CD4-positive, alpha-beta T cell treated with Interleukin-4 for 4 hours (primary cell): ENCODE measurements around the gene RASAL2.

ENCODE experiments used
- DNase-seq: peaks from one replicate; pipeline ENCODE4 v3.0.0-alpha.2; 2020

Gene RASAL2

DNA sequence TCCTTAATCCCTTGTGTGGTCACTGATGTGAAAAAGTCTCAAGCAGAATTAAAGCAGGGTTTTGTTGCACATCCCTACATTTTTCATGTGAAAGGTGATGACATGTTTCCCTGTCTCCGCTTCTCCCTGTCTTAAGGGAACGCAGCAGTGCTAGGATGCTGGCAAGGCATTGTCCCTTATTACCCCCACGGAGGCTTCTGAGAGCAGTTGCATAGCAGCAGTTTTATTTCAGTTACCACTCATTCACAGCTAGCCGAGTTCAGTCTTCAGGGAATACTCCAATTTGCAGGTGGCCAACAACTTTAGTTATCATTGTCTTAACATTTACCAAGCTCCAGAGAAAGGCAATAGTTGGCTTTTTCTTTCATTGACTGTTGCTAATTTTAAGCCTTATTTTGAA, 313.8 kb downstream of the RASAL2 start:
- no peak for DNase-seq

DNA sequence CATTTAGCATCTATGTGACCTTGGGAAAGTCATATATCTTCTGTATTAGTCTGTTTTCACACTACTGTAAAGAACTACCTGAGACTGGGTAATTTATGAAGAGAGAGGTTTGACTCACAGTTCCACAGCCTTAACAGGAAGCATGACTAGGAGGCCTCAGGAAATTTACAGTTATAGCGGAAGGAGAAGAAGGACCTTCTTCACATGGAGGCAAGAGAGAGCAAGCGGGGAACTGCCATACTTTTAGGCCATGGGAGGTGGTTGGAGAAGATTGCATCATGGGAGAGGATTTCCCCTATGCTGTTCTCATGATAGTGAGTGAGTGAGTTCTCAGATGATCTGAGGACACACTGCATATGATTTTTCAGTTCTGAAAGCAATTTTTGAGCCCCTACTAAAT, 315.0 kb downstream of the RASAL2 start:
- no peak for DNase-seq

DNA sequence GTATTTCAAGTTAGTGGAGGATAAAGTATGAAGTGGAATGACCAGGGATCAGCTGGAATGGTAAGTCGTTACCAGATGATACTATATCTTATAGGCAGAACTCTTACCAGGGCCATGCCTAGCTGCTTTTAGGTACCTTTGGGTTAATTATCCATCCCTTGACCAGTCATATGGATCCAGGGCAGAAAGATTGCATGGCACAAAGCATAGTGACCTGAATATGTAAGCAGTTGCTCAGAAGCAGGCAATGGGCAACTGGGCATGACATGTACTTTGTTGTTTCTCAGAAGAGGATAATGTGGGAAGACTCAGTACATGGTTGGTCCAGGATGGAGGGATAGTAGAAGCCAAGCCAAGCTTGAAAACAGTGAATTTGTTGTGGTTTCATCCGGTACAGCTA, 315.6 kb downstream of the RASAL2 start:
- DNase-seq: no peak

DNA sequence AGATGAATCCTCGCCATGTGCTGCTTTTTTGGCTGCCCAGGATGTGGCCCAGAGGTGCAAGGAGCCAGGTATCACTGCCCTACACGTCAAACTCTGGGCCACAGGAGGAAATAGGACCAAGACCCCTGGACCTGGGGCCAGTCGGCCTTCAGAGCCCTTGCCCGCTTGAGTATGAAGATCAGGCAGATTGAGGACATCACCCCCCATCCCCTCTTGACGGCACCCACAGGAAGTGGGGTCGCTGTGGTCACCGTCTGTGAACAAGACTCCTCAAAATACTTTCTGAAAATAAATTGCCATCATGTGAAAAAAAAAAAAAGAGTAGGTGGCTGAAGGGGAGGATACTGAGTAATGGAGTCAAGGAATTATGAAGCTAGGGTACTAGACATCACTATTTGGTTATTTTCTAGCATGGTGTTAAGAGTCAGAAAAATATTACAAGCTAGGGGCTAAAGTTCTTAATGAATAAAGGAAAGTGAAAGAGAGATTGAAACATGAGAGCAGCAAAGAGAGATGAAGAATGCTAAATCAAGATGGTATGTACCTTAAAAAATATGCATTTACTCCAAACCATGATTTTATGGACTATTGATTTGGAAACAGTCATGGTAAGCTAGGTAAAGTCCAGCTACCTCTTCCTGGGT, 318.0 kb downstream of the RASAL2 start:
- DNase-seq: no peak

DNA sequence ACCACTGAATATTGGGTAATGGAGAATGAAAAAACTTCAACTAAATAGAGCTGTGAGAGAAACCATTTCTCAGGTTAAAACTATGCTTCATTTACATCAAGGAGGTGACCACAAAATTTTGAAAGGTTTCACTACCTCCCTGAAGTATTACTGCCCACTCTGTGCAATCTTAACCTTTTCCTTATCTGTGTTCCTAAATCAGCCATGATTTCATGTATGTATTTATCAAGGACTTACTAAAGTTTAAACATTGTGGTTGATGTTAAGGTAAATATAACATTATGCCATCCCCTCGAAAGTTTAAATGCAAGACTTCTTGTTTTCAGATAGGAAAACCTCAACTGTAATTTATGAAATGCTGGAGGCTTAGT, 318.5 kb downstream of the RASAL2 start:
- no peak for DNase-seq

DNA sequence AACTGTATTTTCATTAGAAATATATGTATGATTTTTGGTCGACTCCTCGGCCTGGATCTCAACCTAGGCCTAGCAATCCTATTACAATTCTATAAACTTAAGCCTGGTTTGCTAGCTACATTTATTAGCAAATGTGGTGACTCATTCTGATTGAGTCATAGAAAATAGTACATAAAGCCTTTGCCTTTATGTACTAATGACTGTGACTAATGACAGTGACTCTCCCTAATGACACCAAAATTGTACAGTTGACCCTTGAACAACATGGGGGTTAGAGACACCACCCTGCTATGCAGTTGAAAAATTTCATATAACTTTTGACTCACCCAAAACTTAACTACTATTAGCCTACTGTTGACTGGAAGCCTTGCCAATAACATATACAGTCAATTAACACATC, 324.0 kb downstream of the RASAL2 start:
- no peak for DNase-seq

DNA sequence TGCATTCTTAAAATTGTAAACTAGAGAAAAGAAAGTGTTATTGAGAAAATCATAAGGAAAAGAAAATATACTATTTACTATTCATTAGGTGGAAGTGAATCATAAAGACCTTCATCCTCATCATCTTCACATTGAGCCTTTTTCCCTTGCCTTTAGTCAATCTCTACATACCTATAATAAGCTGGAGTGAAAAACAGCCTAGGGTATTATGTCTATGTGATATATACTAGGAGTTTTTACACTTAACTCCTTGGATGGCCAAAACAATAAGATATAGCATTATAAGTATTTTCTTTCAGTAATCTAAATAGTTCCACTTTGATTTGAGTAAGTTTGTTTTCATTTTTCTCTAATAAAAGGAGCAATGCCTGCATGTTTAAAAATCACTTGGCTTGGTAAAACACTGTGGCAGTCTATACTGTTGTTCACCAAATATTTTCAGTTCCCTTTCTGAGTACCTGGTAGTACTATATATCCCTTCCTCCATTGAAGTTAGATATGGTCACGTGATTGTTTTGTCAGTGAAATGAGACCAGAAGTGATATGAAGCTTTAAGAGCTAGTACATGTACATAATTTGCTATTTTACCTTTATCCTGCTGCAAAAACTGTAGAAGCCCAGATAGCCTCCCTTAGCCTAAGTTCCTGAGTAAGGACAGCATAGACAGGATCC, 324.5 kb downstream of the RASAL2 start:
- DNase-seq: no peak

DNA sequence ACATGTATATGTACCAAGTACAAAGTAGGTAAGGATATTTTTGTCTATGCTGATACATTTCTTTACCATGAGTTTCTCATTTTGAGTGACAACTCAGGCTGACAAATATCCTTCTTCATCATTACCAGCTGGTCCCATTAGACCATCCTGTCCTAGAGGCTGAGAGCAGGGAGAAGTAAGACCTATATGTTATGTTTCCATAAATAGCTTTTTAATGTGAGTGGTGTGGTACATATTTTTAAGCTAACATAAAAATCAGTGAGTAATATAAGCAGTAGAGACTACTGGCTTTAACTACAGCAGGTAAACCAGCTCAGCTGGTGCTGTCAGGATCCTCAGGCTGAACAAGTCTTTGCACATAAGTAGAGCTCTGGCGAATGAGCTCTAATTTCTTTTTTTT, 340.5 kb downstream of the RASAL2 start:
- no peak for DNase-seq

DNA sequence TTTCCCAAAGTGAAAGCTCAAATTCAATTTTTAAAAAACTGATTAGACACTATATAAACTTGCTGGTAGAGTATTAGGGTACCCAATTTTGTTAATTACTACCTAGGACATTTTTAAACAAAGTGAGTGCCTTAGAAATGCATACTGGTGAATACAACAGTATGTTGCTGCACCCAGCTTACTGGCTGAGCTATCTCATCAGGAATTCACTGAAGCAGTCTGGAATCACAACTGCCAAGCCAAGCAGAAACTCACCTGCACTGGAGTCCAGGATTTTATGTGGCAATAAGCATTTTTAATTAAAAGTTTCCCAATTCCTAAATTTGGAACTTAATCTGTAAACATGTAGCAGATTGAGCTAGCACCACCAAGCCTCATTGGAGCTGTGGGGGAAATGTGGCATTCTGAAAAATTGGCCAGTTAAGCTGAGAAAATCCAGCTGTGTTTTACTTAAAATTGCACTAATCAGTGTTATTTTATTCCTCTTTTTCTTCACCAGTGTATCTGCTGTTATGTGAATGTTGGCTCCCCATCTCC, 341.1 kb downstream of the RASAL2 start:
- no peak for DNase-seq

DNA sequence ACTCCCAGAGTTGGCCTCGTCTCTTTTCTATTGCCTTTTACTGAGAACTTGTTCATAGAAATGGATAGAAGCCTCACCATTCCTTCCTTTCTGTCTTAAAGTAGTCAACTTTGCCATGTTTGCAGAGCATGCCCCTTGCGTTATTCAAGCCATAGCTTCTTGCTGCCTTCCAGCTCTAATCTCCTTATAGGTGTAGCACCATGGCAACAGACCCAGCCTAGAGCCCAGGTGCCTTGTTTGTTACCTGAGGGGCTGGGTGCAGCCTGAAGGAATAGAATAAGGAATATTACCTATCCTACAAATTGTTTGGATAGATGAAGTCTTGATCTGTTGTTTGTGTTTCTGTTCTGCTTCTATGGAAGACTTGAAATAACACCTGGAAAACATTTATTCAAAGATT, 343.0 kb downstream of the RASAL2 start:
- DNase-seq: no peak

DNA sequence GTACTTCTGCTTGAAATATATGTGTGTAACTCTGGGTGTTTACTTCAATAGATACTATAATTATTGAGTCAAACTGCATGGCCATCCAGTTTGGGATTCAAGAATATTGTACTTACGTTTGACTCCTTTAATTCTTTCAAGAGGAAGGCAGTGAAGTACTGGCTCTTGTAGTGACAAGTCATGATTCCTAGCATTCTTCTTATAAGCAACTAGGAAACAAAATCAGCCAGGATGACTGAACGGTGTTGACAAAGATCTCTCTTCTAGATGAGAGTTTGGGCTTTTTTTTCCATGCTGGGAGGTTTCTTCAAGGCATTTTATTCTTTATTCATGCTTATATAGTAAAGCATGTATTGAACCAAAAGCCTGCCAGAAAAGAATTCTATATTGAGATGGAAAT, 344.5 kb downstream of the RASAL2 start:
- DNase-seq: no peak

DNA sequence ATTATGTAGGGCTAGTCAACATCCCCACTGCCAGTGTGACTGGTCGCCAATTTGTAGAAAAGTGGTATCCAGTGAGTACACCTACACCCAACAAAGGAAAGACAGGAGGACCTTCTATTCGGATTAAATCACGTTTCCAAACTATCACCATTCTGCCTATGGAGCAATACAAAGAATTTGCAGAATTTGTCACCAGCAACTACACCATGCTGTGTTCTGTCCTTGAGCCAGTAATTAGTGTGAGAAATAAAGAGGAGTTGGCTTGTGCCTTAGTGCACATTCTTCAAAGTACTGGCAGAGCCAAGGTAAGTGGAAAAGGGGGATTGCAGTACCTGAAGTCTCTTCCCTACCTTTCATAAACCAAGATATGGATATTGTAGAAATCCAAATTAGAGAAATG, 349.0 kb downstream of the RASAL2 start:
- DNase-seq: no peak

DNA sequence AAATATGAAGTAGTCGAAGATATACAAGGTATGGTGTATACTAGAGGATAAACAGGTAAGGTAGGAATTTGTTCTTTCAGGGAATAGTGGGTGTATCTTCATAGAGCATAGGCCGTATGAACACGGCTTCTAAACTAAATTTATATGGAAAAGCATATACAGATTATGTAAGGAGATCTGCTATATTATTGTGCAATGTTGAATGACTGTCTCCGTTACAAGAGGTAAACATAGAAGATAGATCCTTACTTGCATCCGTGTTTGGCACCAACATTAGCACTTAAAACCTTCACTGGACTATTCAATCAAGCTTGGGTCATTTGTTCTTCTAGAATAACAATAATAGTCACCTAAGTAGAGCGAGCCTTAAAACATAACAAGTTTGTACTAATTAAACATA, 357.0 kb downstream of the RASAL2 start:
- DNase-seq: no peak

DNA sequence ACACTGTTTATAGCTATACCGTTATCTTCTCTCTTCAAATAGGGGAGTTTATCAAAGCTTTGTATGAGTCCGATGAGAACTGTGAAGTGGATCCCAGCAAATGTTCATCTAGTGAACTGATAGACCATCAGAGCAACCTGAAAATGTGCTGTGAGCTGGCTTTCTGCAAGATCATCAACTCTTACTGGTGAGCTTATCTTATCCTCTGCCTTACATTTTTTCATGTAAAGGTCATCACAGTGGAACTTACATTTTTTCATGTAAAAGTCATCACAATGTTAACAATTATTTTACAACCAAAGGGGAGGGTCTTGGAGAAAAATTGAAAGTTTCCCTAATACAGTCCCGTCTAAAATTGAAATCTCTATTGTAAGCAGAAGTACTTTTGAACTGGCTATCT, 357.6 kb downstream of the RASAL2 start:
- no peak for DNase-seq

DNA sequence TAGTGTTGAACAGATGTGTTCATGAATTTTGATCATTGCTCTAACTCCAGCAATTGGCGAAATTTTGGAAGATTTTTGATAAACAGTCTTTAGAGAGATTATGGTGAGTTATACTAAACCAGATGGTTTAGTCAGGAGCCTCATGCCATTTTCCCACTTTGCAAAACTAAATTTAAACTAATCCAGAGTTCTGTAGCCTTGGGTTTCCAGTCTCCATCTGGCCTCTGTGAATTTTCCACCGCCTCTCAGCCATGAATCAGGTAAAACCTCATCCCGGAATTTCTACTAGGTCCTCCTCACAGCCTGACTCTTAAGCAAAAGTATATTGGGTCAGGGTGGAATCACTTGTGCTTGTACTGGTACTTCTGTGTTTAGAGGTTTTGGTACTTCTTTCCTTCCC, 358.1 kb downstream of the RASAL2 start:
- no peak for DNase-seq

DNA sequence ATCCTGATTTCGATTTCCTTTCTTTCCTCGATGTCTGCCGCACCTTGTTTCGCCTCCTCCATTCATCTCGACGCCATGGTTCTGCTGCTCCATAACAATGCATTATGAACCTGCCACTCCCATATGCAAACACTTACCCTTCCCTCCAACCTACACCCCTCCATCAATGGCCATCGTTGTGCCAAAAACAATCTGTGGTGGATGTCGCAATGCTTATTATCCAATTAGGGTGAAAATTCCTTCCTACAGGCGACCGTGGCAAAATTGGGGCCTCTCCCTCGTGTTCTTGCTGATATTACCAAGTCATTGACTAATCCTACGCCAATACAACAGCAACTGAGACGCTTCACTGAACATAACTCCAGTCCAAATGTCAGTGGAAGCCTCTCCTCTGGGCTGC, 362.6 kb downstream of the RASAL2 start:
- no peak for DNase-seq

DNA sequence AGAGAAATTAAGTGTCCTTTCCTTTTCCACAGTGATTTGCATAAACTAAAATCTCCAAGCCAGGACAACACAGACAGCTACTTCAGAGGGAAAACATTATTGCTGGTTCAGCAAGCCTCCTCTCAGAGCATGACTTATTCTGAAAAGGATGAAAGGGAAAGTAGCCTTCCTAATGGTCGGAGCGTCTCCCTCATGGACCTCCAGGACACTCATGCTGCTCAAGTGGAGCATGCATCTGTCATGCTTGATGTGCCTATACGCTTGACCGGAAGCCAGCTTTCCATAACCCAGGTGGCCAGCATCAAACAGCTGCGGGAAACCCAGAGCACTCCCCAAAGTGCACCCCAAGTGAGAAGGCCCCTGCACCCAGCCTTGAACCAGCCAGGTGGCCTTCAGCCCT, 363.7 kb downstream of the RASAL2 start:
- no peak for DNase-seq

DNA sequence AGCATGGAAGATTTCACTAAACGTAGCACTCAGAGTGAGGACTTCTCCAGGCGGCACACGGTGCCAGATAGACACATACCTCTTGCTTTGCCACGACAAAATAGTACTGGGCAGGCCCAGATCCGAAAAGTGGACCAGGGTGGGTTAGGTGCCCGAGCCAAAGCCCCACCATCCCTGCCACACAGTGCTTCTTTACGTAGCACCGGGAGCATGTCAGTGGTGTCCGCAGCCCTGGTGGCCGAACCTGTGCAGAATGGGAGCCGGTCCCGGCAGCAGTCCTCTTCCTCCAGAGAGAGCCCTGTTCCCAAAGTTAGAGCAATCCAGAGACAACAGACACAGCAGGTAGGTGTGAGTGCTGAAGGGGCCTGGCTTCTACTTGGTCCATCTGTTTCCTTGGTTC, 364.3 kb downstream of the RASAL2 start:
- DNase-seq: no peak

DNA sequence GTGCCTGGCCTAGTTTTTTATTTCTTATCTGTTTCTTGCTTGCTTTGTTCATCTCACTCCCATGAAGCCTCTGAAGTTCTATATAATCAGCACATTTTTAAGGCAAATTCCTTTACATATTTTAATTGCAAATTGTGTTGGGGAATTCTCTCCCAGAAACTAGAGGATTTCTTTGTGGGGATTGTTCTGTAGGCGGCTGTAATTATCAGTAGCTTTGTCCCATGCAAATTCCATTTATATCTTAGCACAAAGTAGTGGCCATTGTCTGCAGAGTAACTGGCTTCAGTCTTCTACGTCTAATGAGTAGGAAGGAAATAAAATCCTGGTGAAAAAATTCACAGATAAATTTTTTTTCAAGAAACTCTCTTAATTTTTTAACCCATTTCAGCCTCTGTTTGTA, 367.2 kb downstream of the RASAL2 start:
- no peak for DNase-seq

DNA sequence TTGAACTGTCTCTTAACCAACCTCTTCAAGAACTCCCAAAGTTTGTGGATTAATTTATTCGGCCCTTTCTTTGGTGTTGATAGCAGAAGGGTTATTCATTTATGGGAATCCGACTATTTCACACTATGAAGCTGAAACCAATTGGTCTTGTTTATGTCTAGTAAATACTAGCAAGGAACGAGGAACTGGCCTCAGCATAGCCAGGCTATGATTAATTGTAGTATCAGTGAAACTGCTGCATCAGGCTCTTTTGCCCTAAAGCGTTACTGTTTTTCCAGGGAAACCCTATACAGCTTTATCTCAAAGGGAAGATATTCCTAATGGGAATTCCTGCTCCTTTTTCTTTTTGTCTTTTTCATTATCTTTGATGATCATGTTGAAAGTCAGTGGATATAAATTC, 367.8 kb downstream of the RASAL2 start:
- DNase-seq: no peak

DNA sequence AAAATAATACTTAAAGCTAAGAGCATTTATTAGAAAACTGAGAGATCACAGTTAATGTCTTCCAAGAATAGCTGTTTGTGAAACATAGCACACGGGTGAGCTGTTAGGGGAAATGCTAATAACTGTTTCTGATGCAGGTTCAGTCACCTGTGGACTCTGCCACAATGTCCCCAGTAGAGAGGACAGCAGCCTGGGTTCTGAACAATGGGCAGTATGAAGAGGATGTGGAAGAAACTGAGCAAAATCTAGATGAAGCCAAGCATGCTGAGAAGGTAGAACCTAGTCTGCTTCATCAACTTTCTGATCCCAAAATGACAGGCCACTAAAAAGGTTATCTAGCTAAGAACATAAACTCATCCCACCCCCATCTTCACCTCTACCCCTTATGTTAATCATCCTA, 370.2 kb downstream of the RASAL2 start:
- DNase-seq: no peak

DNA sequence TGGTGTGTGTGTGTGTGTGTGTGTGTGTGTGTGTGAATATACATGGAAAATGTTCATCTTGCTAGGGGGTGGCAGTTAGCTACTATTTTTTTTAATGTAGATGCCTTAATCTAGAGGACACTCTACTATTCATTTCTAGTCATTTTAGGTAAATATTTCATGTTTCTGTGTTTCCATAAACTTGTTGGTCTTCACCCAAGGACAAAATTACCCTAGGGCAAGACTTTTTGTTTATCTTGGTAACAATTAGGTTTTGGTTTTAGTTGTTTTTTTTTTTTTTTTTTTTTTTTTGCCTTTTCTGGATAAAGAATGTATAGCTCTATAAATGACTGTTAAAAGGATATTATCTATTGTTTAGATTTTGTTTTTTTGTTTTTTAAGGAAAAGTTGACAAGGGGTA, 370.7 kb downstream of the RASAL2 start:
- no peak for DNase-seq

DNA sequence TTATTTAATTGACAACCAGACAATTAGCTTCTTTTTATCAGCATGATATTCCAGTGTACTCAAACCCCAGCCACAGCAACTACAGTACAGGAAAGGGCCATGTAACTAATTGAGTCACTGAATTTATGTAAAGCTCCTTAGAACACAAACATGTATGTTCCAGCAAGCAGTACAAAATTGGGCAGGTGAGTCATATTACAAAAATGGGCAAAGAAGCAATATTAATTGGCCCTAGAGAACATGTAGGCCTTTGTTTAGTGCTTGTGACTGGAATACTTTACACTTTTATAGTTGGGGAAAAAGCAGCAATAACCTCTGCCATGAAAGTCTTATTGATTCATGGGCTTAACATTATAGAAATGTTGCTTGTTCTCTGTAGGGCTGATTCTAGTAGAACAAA, 371.1 kb downstream of the RASAL2 start:
- no peak for DNase-seq

DNA sequence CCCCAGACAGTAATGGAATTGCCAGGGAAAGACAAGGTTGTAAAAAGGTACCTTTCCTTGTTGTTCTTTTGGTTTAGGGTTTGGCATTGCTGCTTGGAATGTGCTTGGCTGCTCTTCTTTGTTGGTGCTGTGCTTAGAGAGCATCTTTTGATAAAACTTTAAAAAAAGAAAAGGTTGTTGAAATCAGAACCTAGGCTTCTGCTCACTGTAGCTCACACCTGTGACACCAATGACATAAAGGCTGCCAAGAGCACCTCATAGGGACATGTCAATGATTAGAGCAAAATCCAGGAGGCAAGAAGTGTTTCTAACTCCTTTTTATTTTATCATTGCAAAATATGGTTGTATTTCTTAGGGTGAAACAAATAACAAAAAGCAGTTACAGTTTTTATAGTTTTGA, 373.9 kb downstream of the RASAL2 start:
- no peak for DNase-seq

DNA sequence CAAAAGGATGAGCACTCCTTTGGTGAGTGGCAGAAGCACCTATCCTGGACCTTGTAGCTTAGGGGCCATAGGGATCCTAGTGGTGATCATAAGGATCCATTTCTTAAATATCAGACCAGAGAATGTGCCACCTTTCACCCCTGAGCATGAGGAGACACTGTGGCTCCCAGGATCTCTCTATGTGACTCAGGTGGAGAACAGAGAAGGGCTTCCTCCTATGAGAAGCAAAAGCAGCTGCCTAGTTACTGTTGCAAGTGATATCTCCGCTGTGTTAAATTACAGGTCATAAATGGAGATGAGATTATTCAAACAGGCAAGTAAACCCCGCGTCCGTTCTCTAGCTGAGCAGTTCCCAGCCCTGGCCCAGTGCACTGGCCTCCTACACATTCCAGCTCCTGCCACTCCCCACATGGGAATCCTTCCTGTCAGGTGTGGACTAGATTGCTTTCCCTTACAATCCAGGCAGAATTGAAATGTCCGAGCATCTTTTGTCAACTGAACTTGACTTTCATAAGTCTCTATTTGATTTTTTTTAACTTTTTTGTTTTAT, 376.6 kb downstream of the RASAL2 start:
- DNase-seq: no peak
